Measurements from ENCODE around the gene ADCY3. TPM values are rescaled to one million over a fixed set of nuclear protein-coding genes. Genes with fewer than 3 reads are reported as not detected.

ADCY3 gene
- polyA plus RNA-seq, 1 donor from 2014 or later = 28.8 TPM

GRCh38 chr2:24832931-24833701 is 86.9 kb downstream of the ADCY3 start:
- Histone ChIP-seq H3K27ac (ENCODE audit: low read length) (no peak overlapping the region), H3K9me3 (ENCODE audit: low read length) (no peaks in the 10 kb centered on the region), H2AFZ (ENCODE audit: low read depth, low read length) (no peak overlapping the region), H3K9me2 (ENCODE audit: insufficient read depth, low read length) (no peaks in the 10 kb centered on the region), H3K9ac (ENCODE audit: low read length) (no peak overlapping the region), H3K4me3 (ENCODE audit: low read length) (no peak overlapping the region), H3K4me2 (ENCODE audit: low read length) (no peak overlapping the region), H3K79me2 (replicated peaks; ENCODE audit: insufficient read depth, low read length) (no peaks in the 10 kb centered on the region), H3F3A (ENCODE audit: insufficient read depth, low read length, poor library complexity, severe bottlenecking) (no peaks in the 10 kb centered on the region), H4K20me1 (ENCODE audit: insufficient read depth) (no peaks in the 10 kb centered on the region), H3K27me3 (ENCODE audit: insufficient read depth, low read depth, low read length) (no peaks in the 10 kb centered on the region), H3K36me3 (ENCODE audit: insufficient read depth, low read length) (no peaks in the 10 kb centered on the region)
- no peak for TF ChIP-seq MXI1 (conservative IDR thresholded peaks at IDR 0.05; ENCODE audit: poor library complexity, severe bottlenecking)
- TF ChIP-seq EZH2 (IDR thresholded peaks at IDR 0.05; ENCODE audit: borderline replicate concordance, insufficient read depth, low read length, poor library complexity, severe bottlenecking) = no peak
- TF ChIP-seq SMC3 (conservative IDR thresholded peaks at IDR 0.05; ENCODE audit: poor library complexity) = no peak
- TF ChIP-seq EP300 (conservative IDR thresholded peaks at IDR 0.05; ENCODE audit: poor library complexity, severe bottlenecking) = no peak
- no peak for TF ChIP-seq RAD21 (conservative IDR thresholded peaks at IDR 0.05)
- TF ChIP-seq TAF1 (IDR thresholded peaks at IDR 0.05; ENCODE audit: low read depth) = no peak

DNA sequence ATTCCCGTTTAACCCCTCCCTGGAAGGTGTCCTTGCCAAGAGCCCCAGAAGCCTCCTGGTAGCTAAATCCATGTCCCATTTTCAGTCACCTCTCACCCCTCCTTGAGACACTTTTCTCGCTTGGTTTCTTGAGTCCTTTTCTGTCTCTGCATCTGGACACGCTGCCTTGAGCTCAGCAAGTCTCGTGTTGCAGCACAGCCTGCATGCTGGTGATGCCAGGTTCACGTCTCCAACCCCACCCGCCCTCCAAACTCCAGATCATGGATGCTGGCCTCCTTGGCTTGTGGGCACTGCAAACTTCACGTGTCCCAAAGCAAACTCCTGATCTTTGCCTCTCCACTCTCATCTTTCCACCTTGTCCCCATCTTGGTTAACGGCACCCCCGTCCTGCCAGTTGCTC is 87.5 kb downstream of the ADCY3 start:
- H3K27ac ChIP-seq (ENCODE audit: low read length) = no peak overlapping the region
- H3K9me3 ChIP-seq (ENCODE audit: low read length) = no peaks in the 10 kb centered on the region
- no peak overlapping the region for H3K4me2 ChIP-seq (ENCODE audit: low read length)
- no peaks in the 10 kb centered on the region for H3F3A ChIP-seq (ENCODE audit: insufficient read depth, low read length, poor library complexity, severe bottlenecking)
- no peaks in the 10 kb centered on the region for H3K27me3 ChIP-seq (ENCODE audit: insufficient read depth, low read depth, low read length)
- H3K36me3 ChIP-seq (ENCODE audit: insufficient read depth, low read length) = no peaks in the 10 kb centered on the region
- H3K4me3 ChIP-seq (ENCODE audit: low read length) = no peak overlapping the region
- H4K20me1 ChIP-seq (ENCODE audit: insufficient read depth) = no peaks in the 10 kb centered on the region
- TF ChIP-seq MXI1 (conservative IDR thresholded peaks at IDR 0.05; ENCODE audit: poor library complexity, severe bottlenecking) = no peak
- TF ChIP-seq TAF1 (IDR thresholded peaks at IDR 0.05; ENCODE audit: low read depth) = no peak
- TF ChIP-seq, protein P1, sequence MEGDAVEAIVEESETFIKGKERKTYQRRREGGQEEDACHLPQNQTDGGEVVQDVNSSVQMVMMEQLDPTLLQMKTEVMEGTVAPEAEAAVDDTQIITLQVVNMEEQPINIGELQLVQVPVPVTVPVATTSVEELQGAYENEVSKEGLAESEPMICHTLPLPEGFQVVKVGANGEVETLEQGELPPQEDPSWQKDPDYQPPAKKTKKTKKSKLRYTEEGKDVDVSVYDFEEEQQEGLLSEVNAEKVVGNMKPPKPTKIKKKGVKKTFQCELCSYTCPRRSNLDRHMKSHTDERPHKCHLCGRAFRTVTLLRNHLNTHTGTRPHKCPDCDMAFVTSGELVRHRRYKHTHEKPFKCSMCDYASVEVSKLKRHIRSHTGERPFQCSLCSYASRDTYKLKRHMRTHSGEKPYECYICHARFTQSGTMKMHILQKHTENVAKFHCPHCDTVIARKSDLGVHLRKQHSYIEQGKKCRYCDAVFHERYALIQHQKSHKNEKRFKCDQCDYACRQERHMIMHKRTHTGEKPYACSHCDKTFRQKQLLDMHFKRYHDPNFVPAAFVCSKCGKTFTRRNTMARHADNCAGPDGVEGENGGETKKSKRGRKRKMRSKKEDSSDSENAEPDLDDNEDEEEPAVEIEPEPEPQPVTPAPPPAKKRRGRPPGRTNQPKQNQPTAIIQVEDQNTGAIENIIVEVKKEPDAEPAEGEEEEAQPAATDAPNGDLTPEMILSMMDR (IDR thresholded peaks at IDR 0.05; ENCODE audit: poor library complexity, severe bottlenecking) = no peak
- TF ChIP-seq POLR2AphosphoS5 (IDR thresholded peaks at IDR 0.05) = no peak
- TF ChIP-seq RAD21 (conservative IDR thresholded peaks at IDR 0.05) = no peak
- TF ChIP-seq SMC3 (conservative IDR thresholded peaks at IDR 0.05; ENCODE audit: poor library complexity) = no peak
- TF ChIP-seq EP300 (conservative IDR thresholded peaks at IDR 0.05; ENCODE audit: poor library complexity, severe bottlenecking) = no peak
- TF ChIP-seq REST (IDR thresholded peaks at IDR 0.05; ENCODE audit: borderline replicate concordance) = no peak
- TF ChIP-seq EZH2 (IDR thresholded peaks at IDR 0.05; ENCODE audit: borderline replicate concordance, insufficient read depth, low read length, poor library complexity, severe bottlenecking) = no peak
- H3K9me2 ChIP-seq (ENCODE audit: insufficient read depth, low read length) = no peaks in the 10 kb centered on the region
- H3K9ac ChIP-seq (ENCODE audit: low read length) = no peak overlapping the region
- no peaks in the 10 kb centered on the region for H3K79me2 ChIP-seq (replicated peaks; ENCODE audit: insufficient read depth, low read length)
- no peak overlapping the region for H2AFZ ChIP-seq (ENCODE audit: low read depth, low read length)

Data from neural cell (in vitro differentiated cells).